Diencephalon (tissue), 1 donor: Measurements from ENCODE around the gene SBK2. TPM values are rescaled to one million over a fixed set of nuclear protein-coding genes. Genes with fewer than 3 reads are reported as not detected.

Source experiments
- total RNA-seq: library from RNA; depleted of rRNA; stranded (reverse); fragments of >200 nt; gene quantifications from one replicate; pipeline ENCODE4 v1.2.3, GENCODE V29; 2014

The SBK2 gene, protein sequence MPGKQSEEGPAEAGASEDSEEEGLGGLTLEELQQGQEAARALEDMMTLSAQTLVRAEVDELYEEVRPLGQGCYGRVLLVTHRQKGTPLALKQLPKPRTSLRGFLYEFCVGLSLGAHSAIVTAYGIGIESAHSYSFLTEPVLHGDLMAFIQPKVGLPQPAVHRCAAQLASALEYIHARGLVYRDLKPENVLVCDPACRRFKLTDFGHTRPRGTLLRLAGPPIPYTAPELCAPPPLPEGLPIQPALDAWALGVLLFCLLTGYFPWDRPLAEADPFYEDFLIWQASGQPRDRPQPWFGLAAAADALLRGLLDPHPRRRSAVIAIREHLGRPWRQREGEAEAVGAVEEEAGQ
- not detected for total RNA-seq

DNA sequence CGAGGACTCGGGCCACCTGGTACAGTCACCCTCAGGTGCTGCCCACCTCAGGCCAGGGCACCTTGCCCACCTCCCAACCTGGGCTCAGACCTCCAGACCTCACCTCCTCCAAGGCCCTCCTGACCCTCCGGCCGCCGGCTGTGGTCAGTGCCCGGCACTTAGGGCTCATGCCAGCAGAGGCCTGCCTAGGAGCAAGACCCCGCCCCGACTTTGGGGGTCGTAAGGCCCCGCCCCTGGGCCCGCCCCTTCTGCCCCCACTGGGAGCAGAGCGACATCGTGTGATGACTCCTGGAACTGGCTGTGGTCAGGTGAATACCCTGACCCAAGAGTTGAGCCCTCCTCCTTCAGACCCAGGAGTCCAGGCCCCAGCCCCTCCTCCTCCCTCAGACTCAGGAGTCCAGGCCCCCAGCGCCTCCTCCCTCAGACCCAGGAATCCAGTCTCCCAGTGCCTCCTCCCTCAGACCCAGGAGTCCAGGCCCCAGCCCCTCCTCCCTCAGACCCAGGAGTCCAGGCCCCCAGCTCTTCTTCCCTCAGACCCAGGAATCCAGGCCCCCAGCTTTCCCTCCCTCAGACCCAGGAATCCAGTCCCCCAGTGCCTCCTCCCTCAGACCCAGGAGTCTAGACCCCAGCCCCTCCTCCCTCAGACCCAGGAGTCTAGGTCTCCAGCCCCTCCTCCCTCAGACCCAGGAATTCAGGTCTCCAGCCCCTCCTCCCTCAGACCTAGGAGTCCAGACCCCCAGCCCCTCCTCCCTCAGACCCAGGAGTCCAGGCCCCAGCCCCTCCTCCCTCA lies at the start of gene SBK2:
Gene SBK2, minus strand, starts transcription at position 183 of the 790 bp plus-strand sequence. CDS start 839 bp downstream, outside the sequence.

DNA sequence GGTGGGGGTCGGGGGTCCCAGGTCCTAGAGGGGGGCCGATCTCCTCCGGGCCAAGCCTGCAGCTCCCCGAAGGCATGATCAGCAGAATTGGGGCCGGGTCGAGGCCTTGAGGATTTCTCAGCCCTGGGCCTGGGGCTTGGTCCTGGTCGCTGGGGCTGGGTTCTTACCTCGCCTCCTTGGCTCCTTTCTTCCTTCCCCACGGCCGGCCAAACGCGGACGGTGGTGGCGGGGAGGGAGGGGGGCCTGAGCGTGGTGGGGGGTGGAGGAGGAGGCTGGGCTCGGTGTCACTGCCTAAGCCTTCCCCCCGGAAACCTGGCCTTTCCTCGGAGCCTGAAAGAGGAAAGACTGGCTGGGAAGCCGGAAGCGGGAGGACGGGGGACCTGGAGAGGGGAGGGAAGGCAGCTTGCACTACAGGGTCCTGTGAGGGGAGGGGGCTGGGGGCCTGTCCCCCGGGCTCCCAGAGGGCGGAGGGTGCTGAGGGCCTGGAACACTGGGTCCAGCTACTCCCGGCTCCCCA lies 43.8 kb upstream of the SBK2 start, which contains the start of gene ZNF579:
Gene ZNF579, minus strand, starts transcription at position 221 of the 517 bp plus-strand sequence. CDS start 1,209 bp downstream, outside the sequence.

GRCh38 chr19:55545443-55545842 lies 8.5 kb upstream of the SBK2 start, which contains the start of gene SBK3:
Gene SBK3, minus strand, starts transcription at chr19:55545543. Its CDS starts 0 bp downstream, at chr19:55545543.

GRCh38 chr19:55487924-55488687 lies 48.8 kb downstream of the SBK2 start, which contains the start of gene SSC5D:
Gene SSC5D, plus strand, starts transcription at chr19:55488436. Its CDS starts 154 bp downstream, at chr19:55488590.

GRCh38 chr19:55484593-55485438 lies 52.1 kb downstream of the SBK2 start, which contains the start of gene NAT14:
Gene NAT14, plus strand, starts transcription at chr19:55485188. Its CDS starts 521 bp downstream, at chr19:55485709.

Other genes starting within 250 kb of the SBK2 start
- gene TMEM150B, start 211.8 kb downstream of the SBK2 start, total RNA-seq = not detected
- gene KMT5C, start 197.3 kb downstream of the SBK2 start, total RNA-seq = 11.3 TPM
- 0.92 TPM for gene COX6B2, start 182.4 kb downstream of the SBK2 start, total RNA-seq
- gene GARIN5B, start 173.9 kb downstream of the SBK2 start, total RNA-seq = not detected
- 0.23 TPM for gene IL11, start 166.7 kb downstream of the SBK2 start, total RNA-seq
- not detected for gene TMEM190, start 160.3 kb downstream of the SBK2 start, total RNA-seq
- gene TMEM238, start 152.8 kb downstream of the SBK2 start, total RNA-seq = not detected
- gene RPL28, start 151.2 kb downstream of the SBK2 start, total RNA-seq = 129 TPM
- 43.4 TPM for gene UBE2S, start 129.3 kb downstream of the SBK2 start, total RNA-seq
- gene SHISA7, start 93.8 kb downstream of the SBK2 start, total RNA-seq = 4.6 TPM
- gene ISOC2, start 75.5 kb downstream of the SBK2 start, total RNA-seq = 20.5 TPM
- not detected for gene C19orf85, start 72.4 kb downstream of the SBK2 start, total RNA-seq
- gene ZNF628, start 60.5 kb downstream of the SBK2 start, total RNA-seq = 1.6 TPM
- gene NAT14, start 51.9 kb downstream of the SBK2 start, total RNA-seq = 20.3 TPM
- 0.23 TPM for gene SSC5D, start 48.7 kb downstream of the SBK2 start, total RNA-seq
- not detected for gene SBK3, start 8.4 kb upstream of the SBK2 start, total RNA-seq
- gene ZNF579, start 43.7 kb upstream of the SBK2 start, total RNA-seq = 4.6 TPM
- 5.3 TPM for gene FIZ1, start 62.4 kb upstream of the SBK2 start, total RNA-seq
- gene ZNF524, start 63.2 kb upstream of the SBK2 start, total RNA-seq = 3.0 TPM
- 1.8 TPM for gene ZNF865, start 68.5 kb upstream of the SBK2 start, total RNA-seq
- 6.5 TPM for gene ZNF784, start 87.4 kb upstream of the SBK2 start, total RNA-seq
- gene ZNF580, start 103.9 kb upstream of the SBK2 start, total RNA-seq = 6.9 TPM
- gene ZNF581, start 106.5 kb upstream of the SBK2 start, total RNA-seq = 7.8 TPM
- gene CCDC106, start 111.1 kb upstream of the SBK2 start, total RNA-seq = 16.6 TPM
- gene U2AF2, start 117.9 kb upstream of the SBK2 start, total RNA-seq = 76.1 TPM
- gene EPN1, start 138.1 kb upstream of the SBK2 start, total RNA-seq = 33.2 TPM
- gene NLRP9, start 201.3 kb upstream of the SBK2 start, total RNA-seq = not detected
- not detected for gene RFPL4A, start 222.0 kb upstream of the SBK2 start, total RNA-seq
- gene RFPL4AL1, start 232.0 kb upstream of the SBK2 start, total RNA-seq = not detected